GM12892 (cell line): ENCODE results near the gene NFKBIL1.

Source experiments
- POLR2A ChIP-seq: IDR thresholded peaks from 2 replicates; pipeline ENCODE4 v1.6.1; 2011; ENCODE audit warnings: low read depth, low read length, control low read depth
- TAF1 ChIP-seq: IDR thresholded peaks from 2 replicates; pipeline ENCODE4 v1.6.1; 2011; ENCODE audit warnings: low read depth, mild to moderate bottlenecking, control low read depth, low read length, borderline replicate concordance

DNA sequence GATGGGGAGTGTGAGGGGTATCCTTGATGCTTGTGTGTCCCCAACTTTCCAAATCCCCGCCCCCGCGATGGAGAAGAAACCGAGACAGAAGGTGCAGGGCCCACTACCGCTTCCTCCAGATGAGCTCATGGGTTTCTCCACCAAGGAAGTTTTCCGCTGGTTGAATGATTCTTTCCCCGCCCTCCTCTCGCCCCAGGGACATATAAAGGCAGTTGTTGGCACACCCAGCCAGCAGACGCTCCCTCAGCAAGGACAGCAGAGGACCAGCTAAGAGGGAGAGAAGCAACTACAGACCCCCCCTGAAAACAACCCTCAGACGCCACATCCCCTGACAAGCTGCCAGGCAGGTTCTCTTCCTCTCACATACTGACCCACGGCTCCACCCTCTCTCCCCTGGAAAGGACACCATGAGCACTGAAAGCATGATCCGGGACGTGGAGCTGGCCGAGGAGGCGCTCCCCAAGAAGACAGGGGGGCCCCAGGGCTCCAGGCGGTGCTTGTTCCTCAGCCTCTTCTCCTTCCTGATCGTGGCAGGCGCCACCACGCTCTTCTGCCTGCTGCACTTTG lies 28.0 kb downstream of the NFKBIL1 start, which contains the start of gene TNF:
- peak; percentile 91 for TF ChIP-seq TAF1
- TF ChIP-seq POLR2A: peak; percentile 100
